Stimulated activated CD4-positive, alpha-beta T cell treated with anti-CD3 and anti-CD28 coated beads, Interleukin-12 subunit alpha, Interleukin-12 subunit beta, amount 100 ng/mL, for 48 hours (primary cell): ENCODE results near the gene B3GAT1.
A peak's percentile ranks its signal among the peaks of the same experiment; 100 is the strongest.

Source experiments
- DNase-seq, 3 donors: peaks; one replicate each; pipeline ENCODE4 v3.0.0-alpha.2; 2020; ENCODE audit warnings: low read depth in 2 of 3, low spot score in 1 of 3

B3GAT1 gene

DNA sequence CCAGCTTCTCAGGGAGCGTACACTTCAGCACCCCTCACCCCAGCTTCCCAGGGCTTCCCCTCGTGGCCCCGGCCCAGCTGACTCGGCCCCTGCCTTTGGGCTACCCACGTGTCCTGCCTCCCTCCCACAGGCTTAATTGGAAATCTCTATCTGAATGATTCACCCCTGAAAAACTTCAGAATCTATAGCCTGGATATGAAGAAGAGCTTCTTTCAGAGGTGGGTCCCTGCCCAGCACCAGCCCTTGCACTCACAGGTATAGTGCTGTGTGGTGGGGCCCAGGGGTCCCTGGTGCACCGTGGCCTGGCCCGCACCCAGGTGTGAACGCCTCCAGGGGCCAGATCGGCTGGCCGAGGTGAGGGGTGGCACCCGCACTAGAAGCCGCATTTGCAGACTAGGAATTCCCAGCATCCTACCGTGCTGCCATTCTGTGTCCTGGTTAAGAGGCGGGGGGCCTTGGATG lies 38.4 kb downstream of the B3GAT1 start:
- no peak for DNase-seq

DNA sequence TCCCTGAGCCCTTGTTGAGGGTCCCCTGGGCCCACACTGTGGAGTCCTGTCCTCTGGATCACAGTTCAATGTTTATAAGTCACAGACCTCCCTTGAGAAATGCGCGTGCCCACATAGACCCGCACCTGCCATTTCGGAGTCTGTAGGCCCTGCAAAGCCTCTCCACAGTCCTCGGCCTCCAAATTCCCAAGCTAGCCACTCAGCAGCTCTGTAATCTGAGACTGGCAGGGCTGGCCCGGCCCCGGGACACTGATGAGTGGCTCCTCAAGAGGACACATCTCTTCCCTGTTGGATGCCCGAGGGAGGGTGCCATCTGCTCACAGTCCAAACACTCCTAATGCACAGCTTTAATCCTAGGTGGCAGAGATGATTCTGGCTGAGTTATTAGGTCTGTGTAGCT lies 39.1 kb downstream of the B3GAT1 start:
- no peak for DNase-seq

DNA sequence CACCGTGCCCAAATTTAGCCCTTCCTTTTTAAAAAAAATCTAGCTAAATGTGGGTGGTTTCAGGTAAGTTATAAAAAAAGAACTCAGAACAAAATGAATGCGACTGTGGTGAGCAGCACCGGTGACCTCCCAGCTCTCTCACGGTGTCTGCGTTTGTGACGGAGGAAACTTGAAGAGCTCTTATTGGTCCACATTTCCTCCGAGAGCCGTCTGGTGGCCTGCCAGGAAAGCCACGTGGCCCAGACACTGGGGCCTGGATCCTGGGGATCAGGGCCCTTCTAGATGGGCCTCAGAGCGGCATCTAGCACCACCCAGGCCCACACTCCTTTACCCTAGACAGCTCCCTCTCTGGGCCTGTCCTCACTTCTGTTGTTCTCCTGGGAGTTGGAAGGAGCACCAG lies 39.5 kb downstream of the B3GAT1 start:
- no peak for DNase-seq

DNA sequence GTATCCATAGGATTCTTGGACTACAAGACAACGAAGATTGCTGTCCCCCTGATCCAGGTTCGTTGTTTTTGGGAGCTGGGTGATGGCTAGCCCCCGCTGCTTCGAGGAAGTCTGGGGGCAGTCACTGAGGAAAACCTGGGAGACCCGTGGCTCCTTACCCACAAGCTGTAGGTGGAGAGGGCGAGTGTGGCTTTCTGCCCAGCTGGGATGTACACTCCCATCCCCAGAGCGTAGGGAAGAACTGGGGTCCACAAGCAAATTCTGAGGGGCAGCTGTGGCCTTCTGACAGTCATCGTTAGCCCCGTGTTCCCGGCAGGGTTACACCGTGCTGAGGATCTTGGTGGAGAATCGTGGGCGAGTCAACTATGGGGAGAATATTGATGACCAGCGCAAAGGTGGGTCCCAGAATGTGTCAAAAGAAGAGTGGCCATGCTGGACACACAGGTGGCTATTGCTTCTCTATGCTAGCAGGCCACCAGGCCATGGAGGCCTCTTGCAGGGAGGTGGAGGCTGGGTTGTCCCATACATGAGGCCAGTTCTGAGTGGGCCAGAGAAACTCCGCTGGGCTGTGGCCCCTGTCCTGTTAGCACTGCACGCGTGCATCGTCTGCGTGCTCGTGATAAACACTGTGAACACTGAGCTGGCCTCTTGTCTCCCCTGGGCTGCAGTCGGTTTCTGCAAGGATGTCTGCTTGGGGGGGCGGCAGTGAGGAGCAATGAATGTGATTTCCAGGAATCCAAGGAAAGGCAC lies 40.4 kb downstream of the B3GAT1 start:
- no peak for DNase-seq

DNA sequence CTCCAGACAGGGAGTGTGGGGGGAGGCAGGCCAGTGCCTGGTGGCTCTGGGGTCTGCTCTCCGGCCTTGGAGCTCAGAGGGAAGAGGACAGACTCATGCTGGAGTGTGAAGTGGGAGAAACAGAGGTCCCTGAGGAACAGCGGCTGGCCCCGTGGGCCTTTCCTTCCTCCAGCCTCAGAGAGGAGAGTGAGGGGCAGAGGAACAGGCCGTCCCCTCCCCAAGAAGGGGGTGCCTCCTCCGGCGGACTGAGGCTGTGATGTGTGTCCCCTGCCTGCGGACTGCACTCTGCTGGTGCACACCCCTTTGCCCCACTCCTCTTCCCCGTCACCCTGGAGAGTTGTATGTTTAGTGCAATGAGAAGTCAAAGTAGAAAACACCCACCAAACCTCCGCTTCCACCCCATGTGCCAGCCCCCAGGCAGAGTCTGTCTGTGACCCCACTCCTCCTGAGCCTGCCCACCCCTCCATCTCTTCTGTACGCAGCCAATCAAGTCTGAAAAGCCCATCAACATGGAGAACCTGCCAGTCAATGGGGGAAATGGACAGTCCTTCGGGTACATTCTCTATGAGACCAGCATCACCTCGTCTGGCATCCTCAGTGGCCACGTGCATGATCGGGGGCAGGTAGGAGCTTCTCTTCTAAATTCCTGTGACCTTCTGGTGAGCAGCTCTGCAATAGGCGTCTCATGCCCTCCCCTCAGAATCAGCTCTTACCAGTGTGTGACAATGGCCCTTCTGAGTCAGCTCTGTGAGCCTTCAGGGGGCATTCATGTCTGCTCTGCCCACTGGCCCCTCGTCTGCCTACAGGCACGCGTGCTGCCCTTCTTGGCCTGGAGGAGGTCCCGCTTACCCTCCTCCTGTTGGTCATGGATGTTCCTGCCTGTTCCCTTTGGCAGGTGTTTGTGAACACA lies 41.3 kb downstream of the B3GAT1 start:
- no peak for DNase-seq

DNA sequence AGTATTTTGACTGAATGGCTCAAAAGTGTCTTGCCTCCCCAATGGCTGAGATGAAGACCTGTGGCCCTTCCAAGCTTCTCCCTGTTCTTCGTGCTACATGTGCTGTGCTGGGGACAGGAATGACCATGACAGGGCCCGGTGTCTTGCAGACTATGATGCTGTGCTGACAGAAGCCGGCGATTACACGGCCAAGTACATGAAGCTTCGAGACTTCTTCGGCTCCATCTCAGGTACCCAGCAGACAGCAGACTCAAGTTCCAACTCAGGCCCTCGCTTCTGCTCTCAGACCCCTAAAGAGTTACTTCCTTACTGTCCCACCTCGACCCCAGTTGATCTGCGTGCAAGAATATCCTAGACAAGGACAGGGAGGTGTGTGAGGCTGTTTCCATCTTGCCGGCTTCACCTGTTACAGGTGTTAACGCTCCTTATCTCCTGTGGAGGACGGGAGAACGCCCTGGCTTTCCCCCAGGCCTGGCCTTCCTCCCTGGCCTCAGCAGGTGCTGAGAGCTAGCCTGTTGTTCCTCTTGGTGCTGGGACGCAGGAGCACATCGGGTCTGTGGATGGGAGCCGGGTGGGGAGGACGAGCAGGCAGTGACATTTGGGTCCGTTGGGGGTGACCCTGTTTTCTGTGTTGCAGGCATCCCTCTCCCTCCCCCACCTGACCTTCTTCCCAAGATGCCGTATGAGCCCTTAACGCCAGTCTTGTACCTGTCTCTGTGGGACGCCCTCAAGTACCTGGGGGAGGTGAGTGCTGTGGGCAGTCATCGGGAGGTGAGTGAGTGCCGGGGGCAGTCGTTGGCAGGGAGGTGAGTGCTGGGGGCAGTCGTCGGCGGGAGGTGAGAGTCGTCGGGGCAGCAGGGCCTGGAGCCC lies 42.2 kb downstream of the B3GAT1 start:
- DNase-seq = no peak

DNA sequence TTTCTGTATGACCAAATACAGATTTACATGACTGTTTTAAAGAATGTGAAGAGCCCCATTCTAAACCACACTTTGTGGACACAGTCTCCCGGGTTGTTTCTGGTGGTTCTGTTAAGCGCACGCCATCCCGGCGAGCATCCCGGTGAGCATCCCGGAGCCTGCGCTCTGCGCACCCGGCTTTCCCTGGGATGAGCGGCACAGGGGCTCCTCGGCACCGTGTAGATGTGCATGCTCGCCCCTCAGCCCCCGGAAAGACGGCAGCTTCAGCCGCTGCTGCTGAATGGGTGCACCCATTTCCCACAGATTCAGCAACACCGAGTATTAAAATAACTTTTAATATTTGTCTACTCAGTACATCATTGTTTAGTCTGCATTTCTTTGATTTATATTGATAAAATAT lies 44.3 kb downstream of the B3GAT1 start:
- no peak for DNase-seq

DNA sequence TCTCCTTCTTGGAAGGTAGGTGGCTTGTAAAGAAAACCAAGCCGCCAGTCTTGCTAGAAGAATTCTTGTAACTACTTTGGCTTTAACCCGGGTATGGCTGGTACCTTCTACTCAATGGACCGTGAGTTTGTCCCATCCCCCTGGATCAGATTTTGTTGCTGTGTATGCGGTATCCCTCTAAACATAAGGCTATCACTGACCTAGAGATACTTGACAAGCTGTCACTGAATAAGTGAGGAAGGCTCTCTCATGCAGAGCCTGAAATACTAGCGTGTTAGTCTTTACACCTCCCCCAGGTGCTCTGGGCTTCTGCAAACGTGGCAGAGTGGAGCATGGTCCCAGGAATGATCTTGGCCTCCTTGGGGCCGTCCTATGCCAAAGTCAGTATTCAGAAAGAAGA lies 45.8 kb downstream of the B3GAT1 start:
- no peak for DNase-seq

DNA sequence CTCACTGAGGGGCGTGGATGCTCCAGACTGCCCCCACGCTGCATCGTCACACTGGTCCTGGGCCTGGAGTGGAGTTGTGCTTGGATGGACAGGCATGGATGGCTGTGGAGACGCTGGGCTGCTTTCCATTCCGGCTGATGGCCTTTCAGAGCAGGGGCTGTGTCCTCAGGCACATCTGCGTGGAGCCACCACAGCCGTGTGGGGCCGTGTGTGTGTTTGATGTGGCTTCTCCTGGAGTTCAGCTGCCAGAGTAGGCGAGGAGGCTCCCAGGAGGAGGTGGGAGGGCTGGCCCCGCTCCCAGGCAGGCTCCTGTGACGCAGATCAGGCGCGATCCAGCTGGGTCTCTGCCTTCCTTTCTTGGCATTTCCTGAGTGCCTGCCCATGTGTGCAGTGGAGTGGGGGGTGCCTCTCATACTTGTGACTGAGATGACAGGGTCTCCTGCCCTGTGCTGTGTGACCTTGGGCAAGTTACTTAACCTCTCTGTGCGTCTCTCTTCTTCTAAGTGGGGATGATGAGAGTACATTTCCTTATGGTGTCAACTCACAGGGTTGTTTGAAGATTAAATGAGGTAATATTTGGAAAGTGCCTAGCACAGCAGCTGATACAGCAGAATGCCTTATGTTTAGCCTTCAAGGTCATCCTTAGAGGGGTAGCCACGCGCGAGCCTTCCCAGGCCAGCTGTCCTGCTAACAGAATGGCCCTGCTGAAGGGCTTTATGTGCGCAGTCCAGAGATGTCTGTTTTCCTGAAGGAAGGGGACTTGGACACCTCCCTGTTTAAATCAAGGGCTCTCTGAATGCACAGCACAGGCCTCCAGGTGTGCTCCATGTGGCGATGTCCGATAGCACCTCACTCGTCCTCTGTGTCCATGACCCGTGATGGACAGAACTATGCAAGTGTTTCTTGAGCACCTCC lies 46.8 kb downstream of the B3GAT1 start:
- no peak for DNase-seq

DNA sequence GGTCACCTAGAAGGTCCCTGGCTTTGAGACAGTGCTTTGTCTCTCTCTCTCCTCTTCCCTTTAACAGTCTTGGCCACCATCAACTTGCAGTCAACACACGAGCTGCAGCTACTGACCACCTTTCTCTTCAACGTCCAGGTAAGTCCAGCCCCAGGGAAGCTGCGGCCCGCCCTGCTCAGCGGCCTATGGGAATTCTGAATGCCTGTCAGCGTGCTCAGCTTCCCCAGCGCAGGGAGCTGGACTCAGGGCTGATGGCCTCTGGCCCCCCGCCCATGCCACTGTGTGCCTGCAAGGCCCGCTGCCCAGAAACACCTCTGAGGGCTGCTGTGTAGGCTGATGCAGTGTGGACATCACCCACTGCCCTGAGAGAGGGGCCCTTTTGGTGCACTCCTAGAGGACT lies 47.8 kb downstream of the B3GAT1 start:
- no peak for DNase-seq

DNA sequence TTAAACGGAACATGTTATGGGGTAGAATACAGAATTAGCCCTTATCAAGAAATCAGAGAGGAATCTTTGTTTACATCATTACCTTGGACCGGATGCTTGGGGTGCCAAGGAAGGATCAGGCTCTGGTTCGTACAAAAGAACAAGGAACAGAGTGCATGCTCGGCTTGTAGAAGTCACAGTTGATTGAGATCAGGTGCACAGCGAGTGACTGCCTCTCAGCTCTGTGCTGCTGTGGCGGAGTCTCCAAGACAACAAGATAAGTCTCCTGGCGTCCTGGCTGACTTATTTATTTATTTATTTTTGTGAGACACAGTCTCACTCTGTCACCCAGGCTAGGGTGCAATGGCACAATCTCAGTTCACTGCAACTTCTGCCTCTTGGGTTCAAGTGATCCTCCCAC lies 48.5 kb downstream of the B3GAT1 start:
- DNase-seq = no peak

DNA sequence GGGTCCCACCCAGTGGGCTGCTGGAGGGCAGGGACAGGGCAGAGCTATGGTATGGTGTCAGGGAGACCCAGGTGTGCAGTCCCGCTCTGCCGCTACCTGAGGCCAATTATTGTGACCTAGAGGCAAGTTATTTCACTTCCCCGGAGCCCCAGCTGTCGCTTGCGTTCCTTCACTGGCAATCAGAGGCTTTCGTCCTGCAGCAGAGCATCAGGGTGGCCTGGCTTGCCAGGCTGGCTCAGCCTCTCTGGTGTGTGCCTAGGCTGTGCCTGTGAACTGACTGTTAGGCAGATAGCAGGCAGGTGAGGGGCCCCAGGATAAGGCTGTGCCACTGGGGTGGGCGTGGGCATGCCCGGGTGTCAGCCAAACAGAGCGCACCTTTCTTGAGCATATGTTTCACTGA lies 48.9 kb downstream of the B3GAT1 start:
- no peak for DNase-seq

DNA sequence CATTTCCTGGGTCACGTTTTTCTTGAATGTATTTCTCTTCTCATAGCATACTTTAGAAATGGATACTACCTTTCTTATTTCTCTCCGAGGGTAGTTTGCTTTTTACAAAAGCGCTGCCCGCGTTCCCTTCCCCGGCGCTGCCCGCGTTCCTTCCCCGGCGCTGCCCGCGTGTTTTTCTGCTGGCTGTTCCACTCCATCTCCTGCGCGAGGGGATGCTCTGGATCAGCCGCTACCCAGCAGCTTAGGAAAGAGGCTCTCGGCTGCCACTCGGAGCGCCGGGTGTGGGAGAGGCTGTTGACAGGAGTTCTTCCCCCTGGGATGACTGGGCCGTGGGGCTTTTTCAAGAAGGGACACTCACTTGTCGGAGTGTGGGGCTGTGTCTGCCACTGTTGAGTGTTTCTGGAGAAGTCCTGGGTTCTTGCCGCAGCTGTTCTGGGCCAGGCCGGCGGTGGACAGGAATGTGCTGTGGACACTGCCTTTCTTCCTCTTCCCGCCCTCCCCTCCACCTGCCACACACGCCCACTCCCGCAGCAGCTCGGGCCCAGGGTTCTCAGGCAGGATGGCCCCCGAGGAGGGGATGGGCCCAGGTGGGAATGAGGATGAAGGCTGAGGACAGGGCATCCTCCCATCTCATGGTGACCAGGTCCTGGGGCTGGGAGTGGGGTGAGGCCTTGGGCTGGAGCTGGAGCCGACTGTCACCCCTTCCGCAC lies 49.7 kb downstream of the B3GAT1 start:
- no peak for DNase-seq

DNA sequence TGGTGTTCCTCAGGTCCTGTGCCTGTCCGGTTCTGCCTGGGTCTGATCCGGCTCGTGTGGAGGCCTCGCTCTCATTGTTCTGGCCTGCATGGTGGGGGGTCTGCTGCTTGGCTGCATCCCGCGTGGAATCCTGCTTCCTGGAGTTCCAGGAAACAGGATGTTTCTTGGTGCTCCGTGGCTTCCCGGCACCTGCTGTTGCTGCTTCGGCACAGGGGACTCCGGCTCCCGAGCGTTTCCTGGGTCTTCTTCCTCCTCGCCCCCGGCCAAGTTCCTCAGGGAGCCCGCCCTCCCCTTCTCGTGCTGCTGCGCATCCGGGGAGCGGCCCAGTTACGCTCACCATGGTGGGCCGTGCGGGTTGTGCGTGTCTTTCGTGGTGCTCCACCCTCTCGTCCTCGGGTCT lies 50.4 kb downstream of the B3GAT1 start:
- no peak for DNase-seq

DNA sequence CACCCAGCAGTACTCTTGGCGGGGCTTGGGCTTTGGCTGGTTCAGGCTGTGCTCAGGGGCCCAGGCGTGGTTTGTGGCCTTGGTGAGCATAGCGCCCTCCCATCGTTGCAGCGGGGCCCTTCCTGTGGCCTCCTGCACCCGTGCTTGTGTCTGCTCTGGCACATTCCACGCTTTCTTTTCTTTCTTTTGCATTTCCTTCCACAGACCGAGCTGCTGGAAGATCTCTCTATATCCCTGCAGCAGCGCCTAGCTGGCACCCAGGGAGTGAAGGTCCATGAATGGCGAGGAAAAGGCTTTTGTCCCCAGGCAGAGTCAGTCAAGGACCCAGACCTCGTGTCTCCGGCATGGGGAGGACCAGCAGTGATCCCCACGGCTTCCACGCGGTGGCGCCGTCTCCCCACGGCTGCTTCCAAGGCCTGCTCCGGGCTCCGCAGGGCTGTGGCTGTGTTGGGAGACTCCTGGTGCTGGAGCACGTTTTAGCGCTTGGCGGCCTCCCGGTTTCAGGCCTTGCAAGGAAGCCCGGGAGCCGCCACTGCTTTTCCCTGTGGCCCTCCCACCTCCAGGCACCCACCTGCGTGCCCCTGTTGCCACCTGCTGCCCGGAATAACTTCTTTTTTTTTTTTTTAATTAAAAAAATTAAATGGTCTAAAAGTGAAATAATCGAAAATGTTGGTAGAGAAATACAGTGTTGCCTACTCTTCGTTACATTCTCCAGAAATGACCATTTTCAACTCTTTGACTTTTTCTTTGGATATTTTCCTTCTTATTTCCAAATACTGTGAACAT lies 51.8 kb downstream of the B3GAT1 start:
- DNase-seq = peak; percentile 68 to 80 (median 72)

DNA sequence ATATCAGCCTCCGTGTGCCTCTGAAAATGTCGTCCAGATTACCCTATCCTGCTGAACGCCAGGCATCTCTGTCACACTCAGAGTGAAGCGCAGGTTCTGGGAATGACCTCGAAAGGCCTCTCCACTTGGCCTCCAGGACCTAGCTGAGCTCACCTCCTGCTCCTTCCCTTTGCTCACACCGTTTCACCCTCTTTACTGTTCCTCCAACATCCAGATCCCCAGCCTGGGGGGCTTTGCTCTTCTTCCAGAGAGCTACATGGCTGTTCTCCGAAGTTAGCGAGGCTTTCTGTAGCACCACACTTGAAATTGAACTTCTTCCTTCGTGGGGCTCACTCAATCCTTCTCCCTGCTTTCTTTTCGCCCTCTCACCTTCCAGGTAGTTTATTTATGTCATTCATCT lies 52.4 kb downstream of the B3GAT1 start:
- no peak for DNase-seq

DNA sequence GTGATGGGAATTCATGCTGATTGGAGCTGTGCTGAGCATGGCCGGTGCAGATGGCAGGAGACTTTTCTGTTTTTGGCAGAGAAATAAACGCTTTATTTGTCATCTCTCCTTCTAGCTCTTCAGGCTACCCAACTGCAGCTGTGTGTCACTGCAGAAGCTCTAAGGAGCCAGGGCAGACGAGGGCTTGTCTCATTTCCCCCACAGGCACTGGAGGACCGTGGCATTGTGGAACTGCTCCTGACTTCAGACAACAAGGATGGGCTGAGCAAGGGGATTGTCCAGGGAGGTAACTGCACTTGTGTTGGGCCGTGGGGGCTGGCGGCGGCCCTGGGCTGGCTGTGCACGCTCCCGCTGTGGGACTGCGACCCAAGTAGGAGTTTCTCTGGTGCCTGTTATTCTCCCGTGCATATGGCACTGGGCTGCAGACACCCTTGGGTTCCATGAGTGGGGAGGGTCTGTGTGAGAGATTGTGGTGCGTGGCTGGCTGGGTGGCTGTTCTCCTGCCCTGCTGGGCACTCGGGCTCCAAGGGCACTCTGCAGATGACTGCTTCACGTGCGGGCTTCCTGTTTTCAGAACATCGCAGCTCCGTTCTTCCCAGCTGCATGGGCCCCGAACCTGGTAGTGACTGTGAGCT lies 53.1 kb downstream of the B3GAT1 start:
- DNase-seq = no peak

DNA sequence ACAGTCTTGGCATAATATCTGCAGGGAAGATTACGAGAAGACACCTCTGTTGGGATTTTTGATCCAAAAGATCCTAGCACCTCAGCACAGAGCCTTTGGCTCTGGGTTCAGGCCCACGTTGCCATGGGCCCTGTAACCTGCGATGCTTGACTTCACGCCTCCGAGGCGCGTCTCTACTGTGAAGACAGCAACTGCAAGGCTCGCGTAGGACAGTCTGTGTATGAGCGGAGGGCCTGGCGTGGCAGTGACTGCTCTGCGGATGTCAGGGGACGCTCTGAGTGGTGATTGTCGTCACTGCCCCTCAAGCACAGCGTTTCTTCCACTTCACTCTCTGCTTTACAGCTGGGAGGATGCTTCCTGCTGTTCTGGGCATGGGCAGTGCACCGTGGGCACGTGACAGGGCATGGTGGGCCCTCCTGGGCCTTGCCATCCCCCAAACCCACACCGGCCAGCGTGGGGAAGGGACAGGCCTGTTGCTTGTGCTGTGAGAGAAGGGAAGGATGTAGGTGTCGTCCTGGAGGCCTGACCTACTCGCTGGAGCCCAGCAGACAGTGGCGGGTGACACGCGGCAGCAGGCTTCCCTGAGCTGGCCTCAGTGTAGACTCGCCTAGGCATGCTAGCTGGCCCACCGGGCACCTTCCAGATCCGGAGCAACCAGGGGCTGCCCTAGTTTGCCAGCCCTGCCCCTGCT lies 53.7 kb downstream of the B3GAT1 start:
- no peak for DNase-seq
